KG1 (cell line): ENCODE data around the gene UVRAG.

ENCODE experiments used
- DNase-seq: peaks from one replicate; lab custom pipeline; 2025; lab: John Stamatoyannopoulos, UW

The UVRAG gene

DNA sequence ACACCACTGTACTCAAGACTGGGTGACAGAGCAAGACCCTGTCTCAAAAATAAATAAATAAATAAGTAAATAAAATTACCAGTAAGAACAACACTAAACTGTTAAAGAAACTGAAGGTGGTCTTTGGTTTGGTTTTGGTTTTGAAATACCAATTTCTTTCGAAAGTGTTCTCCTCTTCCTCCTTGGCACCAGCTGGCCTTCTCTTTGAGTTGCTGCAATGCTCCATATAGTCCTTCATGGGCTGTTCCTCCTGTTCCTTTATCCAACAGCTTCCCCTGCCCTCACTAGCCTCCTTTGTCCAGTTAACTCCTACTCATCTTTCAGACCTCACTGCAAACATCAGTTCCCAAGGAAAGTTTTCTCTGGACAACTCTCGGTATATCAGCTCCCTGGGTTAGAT lies 5.0 kb upstream of the UVRAG start:
- DNase-seq: no peak

DNA sequence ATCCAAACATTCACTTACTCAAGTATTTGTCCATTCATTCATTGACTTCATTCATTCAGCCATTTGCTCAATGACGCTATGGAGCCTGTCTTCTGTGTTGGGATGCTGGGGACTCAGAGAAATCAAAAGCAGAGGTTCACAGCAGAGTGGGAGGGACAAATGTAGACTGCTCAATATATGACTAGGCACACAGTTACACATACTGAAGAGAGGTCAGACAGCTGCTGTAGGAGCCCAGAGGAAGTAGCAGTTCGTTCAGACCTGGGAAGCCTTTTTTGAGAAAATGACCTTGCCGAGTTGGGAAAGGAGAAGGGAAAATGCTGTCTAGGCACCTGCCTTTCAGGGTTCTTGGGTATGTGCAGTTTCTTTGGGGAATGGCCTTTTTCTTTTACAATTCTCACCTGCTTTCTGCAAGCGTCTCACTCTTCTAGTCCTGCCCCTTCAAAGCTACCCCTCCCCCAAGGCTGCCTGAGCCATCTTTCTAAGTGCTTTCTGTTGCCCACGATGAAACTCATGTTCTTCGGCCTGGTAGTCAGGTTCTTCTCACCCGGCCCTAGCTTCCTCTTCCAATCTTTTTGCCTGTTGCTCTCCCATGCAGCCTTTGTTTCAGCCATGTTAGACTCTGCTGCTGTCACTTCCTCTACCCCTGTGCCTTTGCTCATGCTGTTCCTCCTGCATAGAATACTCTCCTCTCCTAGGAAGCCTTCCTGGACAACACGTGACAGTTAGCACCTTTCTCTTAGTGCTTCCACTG lies 4.2 kb upstream of the UVRAG start:
- no peak for DNase-seq

DNA sequence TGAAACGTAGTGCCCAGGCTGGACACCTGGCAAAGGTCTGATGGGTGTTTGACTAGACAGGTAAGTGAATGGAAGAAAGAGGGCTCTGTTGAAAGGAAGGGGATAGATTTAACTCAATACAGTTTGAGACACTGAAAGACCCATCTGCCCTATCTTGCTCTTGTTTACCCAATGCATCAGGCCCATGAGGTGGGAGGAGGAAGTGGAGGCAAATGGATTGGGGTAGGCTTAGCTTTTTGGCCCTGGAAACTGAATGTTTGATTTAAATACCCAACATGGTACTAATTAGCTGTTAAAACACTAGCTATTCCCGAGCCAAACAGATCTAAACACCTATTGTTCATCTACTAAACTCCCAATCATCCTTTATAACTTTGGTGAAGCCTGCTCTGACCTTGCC lies 3.5 kb upstream of the UVRAG start:
- no peak for DNase-seq

DNA sequence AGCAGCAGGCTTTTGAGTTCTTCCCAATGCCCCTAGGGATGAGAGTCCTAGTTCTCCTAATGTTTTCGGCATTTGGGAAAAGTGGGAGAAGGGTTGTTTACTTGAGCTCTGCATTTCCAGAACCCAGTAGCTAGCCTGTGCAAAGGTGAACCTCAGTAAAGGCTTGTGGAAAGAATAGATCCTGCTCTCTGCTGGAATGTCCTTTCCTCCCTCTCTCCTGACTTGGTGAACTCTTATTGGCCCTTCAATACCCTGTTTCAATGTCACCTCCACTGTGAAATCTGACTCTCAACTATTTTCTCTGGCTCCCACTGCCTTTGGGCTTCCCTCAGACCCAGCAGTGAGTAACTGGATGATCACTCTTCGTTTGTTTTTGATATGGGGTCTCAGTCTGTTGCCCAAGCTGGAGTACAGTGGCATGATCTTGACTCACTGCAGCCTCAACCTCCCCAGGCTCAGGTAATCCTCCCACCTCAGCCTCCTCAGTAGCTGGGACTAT lies 2.4 kb upstream of the UVRAG start:
- no peak for DNase-seq

DNA sequence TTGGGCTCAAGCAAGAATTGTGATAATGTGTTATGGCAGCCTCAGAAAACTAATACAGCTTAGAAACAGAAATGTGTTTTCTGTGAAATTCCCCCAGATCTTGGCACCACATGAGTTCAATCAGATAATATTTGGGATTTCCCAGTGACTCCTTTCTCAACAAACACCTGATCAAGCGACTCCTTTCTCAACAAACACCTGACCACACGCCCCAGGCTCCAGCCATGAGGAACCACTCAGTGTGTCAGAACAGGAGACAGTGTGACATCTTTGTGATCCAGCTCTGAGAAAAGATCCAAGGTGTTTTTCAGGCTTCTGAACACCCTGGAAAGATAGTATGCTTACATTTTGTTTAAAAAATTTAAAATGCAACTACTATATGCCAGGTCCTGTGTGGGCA lies 1.9 kb upstream of the UVRAG start:
- DNase-seq: no peak

DNA sequence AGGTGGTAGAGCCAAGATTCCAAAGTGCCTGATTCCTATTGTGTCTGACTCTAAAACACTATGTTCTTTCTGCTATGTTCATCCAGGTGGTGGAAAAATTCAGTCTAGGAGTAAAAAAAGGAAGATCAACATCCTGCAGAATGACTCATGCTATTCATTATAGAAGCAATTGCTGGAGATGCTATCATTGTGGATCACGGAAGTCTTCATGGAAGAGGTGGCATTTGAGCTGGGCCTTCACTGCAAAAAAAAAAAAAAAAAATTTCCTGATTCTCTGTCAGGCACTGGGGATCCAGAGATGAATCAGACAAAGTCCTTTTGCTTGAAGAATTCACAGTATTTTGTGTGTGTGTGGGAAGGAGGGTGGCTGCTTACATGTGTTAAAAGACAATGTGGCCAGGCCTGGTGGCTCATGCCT lies 1.4 kb upstream of the UVRAG start:
- DNase-seq: no peak

DNA sequence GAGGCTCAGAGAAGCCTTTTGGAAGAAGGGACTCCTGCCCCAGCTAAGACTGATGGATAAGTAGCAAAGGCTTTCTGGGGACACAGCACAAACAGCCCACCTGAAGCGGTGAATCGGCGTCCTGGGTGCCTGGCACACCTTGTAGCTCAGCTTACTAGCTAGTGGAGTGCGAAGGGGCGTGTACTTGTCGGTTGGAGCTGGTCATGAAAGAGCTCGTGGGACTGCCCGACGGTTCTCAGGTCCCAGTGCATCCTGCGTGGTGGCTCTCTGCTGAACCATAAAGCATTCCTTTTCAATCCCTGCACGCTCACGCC lies 690 bp upstream of the UVRAG start:
- no peak for DNase-seq

DNA sequence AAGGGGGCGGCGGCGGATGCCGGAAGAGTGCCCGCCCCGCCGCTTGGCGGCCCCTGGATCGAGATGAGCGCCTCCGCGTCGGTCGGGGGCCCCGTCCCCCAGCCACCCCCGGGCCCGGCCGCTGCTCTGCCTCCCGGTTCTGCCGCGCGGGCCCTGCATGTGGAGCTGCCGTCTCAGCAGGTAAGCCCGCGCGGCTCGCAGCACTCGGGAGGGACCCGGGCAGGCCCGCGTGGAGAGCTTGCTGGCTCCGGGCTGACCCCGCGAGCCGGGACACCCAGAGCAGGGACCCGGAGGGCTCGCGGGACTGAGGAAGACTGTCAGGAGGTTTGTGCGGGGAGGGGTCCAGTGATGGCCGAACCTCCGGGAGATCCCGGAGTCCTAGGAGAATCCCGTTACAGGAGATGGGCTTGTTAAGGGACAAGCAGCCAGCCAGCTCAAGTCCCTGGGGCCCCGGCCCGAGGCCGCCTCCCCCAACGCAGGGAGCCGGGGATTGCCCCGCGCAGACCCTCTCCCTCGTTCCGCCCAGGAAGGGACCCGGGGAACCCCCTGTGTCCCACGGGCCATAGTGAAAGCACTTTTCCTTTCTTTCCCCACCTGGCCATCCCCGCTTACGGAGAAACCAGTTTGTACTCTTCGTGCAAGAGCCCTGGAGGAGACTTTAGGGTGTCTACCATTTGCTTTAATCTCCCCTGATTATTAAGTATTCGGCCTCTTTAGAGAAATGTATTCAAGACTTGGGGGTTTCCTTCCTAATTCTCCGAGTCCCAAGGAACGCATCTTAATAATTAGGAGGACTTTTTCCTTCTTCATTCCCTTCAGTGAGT lies 547 bp downstream of the UVRAG start:
- DNase-seq: no peak

DNA sequence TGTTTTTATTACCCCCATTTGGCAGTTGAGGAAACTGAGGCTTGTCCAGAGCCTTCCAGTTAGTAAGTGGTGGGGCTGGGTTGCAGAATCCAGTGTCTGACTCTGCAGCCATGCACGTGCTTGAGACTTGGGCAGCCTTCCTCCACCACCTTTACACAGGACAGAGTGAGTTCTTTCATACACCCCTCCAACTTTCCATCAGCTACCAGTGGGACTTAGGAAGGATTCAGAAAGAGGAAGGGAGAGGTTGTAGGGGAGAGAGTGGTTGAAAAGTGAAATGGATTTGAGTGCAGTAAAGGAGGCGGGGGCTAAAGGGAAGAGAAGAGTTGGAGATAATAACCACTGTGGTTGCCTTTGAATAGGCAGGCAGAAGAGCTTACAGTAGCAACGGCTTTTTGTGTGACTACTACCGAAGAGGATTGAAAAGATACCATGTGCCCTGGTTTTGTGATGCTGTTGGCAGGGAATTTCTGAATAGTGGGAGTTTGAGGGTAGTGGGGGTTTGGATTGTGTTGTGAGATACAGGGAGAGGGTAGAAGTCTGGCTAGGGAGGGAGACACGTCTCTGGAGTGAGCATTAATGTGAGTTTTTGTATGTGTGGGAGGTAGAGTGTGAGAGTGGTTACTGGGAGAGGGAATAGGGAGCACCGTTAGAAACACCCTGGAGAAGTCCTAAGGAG lies 1.7 kb downstream of the UVRAG start:
- DNase-seq: peak; percentile 77

DNA sequence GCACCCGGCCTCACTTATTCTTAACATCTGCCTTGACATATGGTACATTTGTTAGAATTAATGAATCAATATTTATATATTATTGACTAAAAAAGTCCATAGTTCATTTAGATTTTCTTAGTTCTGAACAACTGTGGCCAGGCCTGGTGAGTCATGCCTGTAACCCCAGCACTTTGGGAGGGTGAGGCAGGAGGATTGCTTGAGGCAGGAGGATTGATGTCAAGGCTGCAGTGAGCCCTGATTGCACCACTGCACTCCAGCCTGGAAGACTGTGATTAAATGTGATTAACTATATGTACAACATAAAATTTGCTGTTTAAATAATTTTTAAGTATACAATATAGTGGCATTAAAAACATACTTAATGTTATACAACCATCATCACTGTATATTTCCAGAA lies 5.6 kb downstream of the UVRAG start:
- DNase-seq: no peak

DNA sequence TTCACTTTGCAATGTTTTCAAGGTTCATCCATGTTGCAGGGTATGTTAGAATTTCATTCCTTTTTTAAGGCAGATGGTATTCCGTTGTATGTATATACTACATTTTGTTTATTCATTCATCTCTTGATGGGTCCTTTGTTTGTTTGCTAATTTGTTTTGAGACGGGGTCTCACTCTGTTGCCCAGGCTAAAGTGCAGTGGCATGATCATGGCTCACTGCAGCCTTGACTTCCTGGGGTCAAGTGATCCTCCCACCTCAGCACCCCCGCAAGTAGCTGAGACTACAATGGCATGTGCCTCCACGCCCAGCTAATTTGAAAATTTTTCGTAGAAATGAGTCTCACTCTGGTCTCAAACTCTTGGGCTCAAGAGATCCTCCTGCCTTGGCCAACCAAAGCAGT lies 6.2 kb downstream of the UVRAG start:
- no peak for DNase-seq

DNA sequence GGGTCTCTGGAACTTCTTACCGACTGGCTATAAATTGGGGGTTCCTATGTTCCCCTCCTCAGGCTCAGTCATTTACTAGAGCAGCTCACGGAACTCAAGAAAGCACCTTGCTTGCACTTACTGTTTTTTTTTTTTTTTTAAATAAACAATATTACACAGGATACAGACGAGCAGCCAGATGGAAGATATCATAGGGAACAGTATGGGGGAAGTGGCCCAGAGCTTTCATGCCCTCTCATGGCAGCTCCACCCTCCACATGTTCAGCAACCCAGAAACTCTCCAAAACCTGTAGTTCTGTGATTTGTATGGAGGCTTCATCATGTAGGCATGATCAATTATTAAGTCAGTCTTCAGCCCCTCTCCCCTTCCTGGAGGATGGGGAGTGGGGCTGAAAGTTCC lies 7.5 kb downstream of the UVRAG start:
- no peak for DNase-seq

DNA sequence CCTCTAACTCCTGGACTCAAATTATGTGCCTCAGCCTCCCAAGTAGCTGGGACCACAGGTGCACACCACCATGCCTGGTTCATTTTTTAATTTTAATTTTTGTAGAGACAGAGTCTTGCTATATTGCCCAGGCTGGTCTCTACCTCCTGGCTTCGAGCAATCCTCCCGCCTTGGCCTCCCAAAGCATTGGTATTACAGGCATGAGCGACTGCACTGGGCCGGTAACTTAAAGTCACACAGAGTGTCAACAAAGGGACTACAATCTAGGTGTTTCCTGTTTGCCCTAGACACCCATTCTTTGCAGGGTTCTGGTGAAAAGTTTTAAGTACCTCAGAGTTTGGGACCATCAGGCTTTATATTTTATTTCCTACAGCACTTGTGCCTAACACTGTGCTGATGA lies 8.4 kb downstream of the UVRAG start:
- no peak for DNase-seq

DNA sequence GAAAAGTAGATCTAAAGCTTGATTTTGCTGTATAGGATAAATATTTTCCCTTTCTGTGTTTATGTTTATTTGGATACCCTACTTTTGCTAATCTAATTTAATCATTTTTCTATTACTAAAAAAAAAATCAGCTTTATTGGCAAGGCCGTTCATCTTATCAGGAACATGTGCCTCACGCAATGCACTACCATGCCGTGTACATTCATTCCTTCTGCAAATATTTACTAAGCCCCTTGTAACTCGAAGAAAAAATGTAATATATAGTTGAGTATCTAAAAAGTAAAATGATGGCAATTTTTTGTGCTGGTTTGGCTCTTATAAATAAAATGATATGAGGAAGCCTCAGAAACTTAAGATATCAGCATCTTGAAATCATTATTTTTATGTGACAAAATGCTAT lies 8.9 kb downstream of the UVRAG start:
- DNase-seq: no peak

DNA sequence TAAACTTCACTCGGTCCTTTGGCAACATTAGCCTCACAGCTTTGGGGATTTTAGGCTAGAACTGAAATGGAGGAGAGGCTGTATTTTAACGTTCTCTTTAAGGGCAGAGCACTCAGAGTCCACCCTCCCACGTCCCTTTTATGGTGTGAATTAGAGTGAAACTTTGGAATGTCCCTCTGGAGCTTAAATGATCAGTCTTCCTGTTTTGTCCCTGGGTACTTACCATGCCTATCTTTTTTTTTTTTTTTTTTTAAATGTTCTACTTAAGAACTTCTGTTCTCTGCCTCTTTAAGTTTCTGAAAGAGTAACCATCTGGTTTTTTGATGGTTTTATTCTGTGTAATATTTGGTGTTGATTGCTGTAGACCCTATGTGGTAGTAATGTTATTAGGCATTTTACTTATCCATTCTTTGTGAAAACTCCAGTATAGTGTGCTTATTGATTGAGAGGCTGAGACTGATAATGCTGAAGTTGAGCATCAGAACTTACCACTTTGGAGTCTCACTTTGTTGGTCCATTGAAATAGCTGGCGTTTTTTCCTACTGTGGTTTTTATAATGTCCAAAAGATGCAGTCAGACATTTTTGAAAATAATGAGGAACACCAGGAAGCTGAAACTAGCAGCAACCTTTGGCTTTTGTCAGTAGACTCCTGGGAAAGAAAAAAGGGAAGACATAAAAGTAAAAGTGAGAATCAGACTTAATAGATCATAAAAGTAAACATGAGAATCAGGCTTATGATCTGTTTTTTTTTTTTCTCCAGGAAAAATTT lies 11.6 kb downstream of the UVRAG start:
- no peak for DNase-seq

DNA sequence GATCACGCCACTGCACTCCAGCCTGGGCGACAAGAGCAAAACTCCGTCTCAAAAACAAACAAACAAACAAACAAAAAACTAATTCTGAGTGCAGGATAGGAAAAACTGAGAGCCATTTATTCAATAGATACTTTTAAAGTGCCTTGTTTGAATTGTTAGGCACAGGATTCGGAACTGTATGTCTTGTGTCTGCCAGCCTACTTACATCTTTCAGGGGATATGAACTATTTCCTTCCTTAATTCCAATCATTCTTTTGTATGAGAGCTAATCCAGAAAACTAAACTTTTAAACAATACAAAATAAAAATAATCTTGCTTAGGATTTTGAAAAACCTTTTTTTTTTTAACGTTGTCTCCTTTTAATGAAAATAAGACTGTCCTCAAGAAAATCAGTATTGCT lies 12.6 kb downstream of the UVRAG start:
- no peak for DNase-seq

DNA sequence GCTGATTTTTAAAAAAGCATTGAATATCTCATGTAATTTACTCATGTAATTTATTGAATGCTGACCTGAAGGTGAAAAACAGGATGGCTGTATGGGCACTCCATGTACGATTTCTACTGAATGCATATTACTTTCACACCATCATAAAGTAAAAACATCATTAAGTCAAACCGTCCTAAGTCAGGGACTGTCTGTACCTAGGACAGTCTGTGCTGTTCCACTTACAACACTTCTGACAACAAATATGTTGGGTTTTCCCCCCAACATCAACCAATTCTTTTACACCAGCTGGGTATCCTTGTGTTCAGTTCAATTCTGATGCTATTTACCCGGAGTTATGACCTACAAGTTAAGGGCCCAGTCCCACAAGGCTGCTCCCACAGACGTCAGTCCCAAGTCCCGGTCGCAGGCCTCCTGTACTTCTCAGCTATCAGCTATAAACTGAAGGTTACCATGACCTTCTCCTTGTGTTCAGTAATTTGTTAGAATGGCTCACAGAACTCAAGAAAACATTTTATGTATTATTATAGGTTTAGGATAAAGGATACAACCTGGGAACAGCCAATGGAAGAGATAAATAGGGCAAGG lies 17.0 kb downstream of the UVRAG start:
- no peak for DNase-seq

DNA sequence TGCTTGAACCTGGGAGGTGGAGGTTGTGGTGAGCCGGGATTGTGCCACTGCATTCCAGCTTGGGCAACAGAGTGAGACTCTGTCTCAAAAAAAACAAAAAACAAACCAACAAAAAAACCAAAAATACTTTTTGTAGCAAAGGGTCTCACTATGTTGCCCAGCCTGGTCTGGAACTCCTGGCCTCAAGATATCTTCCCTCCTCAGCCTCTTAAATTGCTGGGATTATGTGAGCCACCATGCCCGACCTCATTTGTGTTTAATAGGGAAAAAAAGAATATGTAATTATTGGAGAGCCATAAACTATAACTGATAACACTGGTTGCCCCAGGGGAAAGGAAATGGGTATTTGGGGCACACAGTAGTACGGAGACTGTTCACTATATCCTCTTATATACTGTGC lies 19.7 kb downstream of the UVRAG start:
- DNase-seq: no peak

DNA sequence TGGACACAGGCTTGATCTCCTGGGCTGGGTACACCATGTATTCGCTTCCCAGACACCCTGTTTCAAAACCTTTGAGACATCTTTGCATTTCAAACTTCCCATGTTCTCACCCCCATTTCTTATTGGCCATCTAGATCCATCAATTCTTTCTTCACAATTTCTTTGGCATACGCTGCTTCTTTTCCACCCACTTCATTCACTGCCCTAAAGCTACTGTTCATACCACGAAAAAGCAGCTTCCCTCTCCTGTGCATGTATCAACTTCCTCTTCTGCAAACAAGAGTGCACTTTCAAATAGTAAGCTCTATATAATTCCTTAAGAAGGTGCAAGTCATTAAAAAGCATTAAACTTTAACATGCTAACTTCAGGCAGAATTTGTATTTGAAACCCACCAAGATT lies 21.4 kb downstream of the UVRAG start:
- DNase-seq: no peak

DNA sequence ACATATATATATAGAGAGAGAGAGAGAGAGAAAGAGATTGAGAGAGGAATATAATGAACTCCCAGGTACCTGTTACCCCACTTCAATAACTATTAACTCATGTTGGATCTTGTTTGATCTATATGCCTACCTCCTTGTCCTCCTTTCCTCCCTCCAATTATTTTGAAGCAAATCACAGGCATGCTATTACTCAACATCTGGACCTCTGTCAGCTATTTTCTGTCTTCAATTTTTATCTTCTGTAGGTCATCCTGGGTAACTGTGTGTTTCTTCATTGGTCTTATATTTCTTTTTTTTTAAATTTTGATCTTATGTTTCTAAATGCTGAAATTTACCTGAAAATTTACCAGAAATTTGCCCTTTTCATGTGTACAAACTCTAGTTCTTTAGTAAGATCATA lies 24.8 kb downstream of the UVRAG start:
- no peak for DNase-seq

DNA sequence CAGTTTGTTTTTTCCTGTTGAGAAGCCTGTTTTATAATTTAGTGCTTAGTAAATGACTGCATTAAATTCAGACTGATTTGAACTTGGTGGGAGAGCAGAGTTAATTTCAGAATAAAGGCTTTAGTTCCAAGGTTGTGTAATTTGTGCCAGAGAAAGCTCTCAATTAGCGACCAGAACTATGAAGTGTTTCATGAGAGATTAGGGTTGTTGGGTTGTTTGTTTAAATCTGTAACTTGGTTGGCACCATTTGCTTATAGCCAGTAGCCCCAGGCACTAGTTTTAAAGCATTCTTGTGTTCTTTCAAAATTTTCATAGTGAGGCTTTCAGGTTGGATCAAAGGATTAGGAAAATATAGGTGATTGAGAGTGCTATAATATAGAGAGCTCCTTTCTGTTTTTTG lies 25.5 kb downstream of the UVRAG start:
- no peak for DNase-seq

DNA sequence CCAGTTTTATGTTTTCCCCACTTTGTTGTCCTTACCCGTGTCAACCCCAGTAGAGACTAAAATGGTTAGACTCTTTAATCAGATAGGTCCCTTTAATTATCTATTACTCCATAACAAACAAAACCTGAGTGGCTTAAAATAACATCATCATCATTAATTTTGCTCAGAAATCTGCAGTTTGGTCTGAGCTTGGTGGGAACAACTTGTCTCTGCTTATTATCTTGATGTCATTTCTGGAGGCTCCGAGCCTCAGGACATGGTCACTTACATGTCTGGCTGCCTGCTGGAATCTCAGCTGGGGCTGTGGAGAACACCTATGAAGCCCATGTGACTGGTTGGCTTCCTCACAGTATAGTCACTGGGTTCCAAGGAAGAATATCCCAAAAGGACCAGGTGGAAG lies 26.7 kb downstream of the UVRAG start:
- no peak for DNase-seq
